Umbilical cord (tissue), 2 donors: Measurements from ENCODE around the gene RFX2. TPM values are rescaled to one million over a fixed set of nuclear protein-coding genes. Genes with fewer than 3 reads are reported as not detected.

Experiments used
- DNase-seq: peaks from one replicate; pipeline ENCODE4 v3.0.0-alpha.2; 2015; ENCODE audit warnings: low spot score
- total RNA-seq: library from RNA; depleted of rRNA; stranded (reverse); fragments of >200 nt; gene quantifications from one replicate; pipeline ENCODE4 v1.2.3, GENCODE V29; 2014; ENCODE audit warnings: low replicate concordance; ENCODE audit not compliant: insufficient read depth

The RFX2 gene
- total RNA-seq, 1 donor from 2014 or later = 15.4 TPM

DNA sequence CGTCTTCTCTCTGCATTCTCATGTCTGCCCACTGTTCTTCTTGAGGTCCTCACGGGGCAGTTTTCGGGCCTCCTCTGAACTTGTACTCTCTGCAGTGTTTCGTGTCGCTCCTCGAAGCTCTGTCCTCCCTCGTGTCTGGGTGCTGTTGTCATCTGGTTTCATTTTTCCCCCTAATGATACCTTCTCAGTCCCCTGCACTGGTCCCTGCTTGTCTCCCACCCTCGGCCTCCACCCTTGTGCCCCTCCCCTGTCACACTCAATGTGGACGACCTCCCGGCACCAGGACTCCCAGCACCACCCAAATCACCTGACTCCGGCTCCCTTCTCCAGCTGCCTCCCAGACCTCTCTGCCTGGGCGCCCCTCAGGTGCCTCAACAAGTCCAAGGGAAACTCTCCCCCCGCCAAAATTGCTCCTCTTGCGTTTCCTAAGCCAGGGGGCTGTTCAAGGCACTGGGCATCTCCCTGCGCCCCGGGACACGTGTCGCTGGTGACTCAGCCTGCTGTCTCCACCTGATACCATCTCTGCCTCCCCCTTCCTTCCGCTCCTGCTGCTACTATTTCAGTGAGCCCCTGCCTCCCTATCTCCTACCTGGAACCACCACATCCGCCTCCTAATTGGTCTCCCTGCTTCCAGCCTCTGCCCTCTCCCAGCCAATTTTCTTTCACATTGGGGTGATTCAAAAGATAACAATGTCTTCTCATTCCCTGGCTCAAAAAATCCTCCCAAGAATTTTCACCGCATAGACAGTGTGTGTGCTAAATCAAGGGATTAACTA is 49.5 kb downstream of the RFX2 start:
- no peak for DNase-seq

DNA sequence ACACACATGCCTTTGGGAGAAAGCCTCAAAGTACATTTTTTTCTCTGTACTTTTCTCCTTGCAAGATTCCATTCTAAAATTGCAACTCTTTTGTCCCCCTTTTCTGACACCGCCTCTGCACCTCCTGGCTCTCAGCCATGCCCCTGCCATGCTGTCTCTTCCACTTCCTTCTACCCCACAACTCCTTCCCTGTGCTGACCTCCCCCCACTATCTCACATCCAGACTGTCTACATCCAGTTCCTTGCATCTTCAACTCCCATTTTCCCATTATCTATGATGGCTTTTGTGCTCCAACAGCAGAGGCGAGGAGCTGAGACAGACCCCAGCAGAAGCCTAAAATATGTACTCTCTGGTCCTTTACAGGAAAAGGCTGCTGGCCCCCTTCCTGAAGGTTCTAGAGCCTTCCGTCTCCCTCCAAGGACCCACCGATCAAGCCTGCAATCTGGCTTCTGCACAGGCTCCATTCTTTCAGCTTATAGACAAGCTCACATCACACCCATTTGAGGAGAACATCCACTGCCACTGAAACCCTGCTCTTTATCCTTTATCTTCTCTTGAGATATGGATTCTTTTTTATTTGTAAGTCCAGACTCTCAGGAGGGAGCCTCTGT is 50.2 kb downstream of the RFX2 start:
- no peak for DNase-seq

DNA sequence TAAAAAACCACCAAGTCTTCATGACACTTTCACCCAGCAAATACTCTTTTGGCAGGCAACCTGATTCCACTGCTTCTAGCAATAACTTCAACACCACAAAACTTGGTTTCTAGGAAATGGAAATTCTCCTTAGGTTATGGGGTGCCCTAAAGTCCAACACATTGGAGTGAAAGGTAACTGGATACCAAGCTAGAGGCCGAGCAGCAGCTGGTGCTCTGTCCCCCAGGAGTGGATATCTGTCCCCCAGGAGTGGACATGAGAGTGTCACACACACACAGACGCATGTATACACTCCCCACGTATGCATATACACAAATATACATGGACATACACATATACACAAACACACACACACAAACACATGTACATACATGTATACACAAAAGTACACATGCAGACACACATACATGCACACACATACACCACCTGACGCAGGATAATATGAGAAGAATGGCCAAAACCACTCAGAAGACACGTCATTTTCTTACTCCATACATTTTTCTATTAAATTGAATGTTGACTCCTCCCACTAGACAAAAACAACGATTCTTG is 50.8 kb downstream of the RFX2 start:
- DNase-seq = no peak

DNA sequence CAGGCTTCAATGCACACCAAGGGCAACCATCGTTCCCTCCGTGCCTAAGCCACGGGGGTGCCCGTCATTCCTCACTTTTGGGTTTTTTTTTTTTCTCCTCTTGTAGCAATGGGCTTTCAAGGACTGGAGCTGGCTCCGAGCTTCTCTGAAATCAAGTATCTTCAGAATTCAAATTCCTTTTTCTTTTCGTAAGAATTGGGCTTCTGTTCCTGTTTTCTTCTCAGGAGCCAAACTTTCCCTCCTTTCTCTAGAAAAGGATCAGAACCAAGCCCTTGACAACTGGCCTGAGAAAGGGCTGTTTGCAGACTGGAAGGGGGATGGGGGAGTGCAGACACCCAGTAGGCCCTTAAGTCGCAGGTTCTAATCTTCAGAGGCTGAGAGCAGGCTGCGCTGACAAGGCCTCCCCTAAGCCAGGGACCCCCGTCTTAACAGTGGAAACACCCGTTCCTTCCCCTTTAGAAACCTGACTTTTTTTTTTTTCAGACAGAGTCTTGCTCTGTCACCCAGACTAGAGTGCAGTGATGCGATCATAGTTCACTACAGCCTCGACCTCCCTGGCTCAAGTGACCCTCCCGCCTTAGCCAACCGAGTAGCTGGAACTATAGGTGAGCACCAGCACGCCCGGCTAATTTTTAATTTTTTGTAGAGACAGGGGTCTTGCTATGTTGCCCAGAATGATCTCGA is 51.6 kb downstream of the RFX2 start:
- DNase-seq = no peak

DNA sequence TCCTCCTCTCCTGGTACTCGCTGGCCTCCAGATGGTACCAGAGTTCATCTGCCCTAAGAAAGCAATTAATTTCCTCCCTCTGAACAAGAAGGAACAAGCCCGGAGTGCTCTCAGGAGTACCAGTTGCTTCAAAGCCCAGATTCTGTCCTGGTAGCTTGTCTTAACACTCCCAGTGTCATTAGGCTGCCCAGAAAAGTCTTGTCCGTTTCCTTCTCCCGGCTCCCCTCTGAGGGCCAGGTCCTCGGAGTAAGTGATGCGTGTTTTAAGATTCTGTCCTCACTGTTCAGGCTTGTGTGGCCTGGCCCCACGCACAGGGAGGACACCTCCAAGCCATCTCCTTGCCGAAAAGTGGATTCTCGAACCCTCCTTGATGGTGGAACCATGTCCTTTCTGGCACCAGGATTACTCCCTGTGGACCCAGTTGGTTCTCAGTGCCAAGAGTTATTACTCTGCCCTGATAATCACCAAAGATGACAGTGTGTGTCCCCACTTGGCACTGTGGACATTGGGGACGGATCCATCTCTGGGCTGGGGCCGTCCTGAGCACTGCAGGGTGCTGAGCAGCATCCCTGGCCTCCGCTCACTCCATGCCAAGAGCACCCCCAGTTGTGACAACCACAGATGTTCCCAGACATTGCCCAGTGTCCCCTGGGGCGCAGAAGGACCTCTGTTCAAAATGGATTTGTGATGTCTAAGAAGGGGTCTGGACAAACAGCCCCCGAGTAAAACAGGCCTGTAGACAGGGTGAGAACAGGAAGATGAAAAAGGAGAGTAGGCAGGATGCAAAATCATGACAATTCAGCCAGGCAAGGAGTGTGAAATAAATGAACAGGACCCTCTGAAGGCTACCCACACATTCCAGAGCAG is 52.4 kb downstream of the RFX2 start:
- no peak for DNase-seq

DNA sequence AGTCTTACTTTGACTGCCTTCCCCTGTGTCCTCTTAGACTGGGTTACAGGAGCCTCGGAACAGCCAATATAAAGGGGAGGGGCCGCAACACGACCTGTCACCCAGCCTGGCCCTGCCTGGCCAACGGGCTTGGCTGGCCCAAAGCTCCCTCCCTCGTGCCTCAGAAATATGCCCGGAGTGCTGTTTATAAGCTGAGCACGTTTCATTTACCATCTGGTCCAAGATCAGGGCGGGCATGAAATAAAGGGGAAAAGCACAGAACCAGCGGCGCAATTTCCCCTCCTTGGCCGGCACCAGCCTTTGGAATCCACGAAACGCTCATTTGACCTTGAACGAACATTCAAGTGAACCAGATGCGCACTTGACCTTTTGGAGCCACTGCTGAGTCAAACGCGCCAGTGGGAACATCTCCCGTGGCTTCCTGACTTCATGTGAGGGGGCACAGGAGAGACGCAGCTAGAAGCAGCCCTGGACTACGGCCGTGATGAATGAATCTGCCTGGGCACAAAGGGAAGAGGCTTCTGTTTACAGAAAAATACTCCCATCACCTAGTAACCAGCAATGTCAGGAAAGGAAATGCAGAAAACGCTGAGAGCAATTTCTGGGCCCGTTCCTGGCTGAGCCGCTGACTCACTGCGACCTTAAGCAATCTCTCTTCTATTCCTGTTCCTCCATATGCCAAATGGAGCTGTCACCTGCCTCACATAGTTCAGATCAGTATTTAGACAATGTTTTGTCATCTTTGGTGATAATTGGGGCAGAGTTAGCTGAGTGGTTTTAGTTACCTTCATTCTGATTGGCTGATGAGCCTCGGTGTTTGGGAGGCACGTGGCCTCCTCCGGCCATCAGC is 53.3 kb downstream of the RFX2 start:
- DNase-seq = peak; percentile 87

DNA sequence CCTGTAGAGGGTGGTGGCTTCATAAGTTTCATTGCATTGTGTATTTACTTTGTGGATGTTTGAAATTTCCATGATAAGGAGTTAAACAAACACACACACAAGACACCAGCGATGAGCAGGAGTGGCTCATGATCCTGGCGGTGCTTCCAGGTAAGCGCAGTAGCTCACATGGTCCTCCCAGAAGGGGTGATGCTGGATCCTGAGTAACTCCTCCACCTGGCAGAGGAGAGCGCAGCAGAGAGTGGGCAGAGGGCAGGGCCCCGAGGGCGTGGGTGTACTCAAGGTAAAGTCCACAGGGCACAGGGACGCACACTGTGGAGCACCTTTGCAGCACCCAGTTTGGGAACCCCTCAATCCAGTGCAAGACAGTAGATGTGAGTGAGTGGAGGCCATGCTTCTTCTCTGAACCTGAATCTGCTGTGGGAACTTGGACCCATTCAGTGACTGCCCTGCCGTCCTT is 54.0 kb downstream of the RFX2 start:
- no peak for DNase-seq

DNA sequence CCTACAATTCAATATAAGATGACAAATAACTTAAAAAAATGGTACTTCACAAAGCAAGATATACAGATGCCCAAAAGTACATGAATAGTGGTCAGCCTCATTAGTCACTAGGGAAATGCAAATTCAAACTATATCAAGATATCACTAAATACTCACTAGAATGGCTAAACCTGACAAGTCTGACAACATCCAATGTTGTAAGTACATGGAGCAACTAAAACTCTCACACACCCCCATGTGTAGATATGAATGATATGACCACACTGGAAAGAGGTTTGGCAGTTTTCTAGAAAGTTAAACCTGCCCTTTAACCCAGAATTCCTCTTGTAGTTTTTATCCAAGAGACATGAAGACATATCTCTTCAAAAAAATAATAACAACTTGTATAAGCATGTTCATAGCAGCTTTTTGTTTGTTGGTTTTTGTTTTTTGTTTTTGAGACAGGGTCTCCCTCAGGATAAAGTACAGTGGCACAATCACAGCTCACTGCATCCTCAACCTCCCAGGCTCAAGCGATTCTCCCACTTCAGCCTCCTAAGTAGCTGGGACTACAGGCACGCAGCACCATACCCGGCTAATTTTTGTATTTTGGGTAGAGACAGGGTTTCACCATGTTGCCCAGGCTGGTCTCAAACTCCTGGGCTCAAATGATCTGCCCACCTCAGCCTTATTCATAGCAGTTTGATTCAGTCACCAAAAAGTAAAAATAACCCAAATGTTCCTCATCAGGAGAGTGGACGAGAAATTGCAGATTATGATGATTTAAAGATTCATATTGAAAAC is 55.1 kb downstream of the RFX2 start:
- no peak for DNase-seq

DNA sequence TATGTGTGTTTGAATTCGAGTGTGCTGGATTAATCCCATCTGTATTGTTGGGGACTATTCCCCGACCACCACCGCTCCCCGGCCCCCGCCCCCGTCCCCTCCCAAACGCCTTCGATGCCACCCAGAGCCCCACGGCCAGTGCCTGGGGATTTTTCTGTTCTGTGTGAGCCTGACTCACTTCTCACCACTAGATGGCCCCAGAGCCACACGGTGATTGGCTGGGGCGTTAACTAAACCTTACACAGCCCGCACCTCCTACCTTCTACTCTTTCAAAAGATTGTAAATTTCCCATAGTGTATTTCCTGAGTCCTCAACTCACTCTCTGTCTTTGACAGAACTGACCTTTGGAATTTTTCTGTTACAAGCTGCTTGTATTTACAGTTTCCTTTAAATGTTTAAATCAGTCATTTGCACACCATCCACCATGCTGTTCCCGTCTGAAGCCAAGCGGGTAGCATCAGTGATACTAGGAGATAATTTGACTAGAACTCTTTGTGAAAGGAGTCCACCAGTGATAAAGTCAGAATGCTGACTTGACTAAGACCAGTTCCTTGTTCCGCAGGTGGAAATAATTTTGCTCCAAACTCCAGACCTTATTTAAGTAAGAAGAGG is 61.4 kb downstream of the RFX2 start:
- peak; percentile 88 for DNase-seq

DNA sequence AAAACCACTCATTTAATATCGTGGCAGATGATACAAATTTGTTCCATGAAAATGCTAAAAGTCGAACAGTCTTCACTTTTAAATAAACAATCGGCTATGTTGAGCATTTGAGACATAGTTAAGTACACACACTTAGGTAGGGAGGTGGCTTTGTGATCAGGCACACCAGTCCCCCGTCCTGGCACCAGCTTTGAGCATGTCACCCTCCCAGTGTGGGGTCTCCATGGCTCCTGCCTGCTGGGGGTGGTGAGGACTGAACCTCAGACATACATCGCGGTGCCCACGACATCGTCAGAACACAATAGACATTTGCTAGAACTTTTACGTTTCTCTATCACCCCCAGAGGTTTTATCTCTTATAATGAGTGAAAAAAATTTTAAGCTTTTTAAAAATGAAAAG is 62.0 kb downstream of the RFX2 start:
- no peak for DNase-seq

DNA sequence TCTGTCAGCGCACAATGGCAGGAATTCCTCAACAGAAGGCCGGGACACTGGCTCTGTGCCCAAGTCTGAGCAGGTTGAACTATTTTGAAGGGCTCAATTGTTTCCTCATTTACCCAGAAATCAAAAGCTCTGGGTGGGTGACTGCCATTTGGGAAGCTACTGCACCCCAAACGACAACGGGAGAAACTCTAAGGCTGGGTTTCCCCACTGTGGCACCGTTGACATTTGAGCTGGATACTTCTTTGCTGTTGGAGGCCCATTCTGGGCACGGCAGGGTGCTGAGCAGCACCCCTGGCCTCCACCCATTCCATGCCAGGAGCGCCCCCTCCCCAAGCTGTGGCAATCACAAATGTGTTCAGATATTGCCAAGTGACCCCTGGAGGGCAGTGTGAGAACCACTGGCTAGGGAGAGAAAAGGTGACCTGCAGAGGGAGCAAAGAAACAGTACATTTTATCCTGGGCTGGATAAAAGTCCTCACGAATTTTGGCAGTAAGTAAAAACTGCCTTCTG is 62.5 kb downstream of the RFX2 start:
- DNase-seq = peak; percentile 56

DNA sequence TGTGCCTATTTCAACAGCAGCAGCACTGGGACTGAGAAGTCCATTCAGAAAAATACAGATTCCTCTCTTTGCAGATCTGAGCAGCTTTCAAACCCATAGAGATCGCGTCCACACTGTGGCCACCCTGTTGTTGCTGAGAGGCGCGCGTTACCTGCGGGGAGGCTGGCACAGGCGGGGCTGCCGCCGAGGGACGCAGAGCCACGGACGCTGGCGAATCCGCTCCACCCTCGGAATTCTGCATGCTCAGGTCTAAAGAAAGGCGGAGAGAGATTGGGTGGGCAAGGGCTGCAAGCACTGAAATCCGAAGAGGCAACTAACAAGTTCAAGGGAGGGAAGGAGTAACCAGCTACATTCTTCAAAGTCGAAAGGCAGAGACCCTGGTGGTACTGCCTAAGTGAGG is 63.0 kb downstream of the RFX2 start:
- DNase-seq = no peak

DNA sequence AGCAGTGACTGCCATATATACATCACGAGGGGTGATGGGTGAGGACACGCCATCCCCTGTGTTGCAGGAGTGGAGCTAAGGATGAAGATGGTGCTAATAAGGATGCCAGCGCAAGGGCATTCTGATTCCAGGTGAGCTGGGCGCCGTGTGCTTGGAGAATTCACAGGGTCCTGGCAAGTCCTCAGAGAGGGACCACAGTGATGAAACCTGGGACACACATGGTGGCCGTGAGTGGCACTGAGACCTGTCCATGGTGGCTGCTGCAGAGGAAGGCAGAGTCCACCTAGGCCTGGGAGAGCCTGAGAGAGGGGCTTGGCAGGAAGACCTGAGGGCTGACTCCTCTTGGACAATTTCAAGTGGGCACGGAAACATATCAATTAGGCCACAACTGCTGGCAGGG is 65.2 kb downstream of the RFX2 start:
- DNase-seq = no peak

DNA sequence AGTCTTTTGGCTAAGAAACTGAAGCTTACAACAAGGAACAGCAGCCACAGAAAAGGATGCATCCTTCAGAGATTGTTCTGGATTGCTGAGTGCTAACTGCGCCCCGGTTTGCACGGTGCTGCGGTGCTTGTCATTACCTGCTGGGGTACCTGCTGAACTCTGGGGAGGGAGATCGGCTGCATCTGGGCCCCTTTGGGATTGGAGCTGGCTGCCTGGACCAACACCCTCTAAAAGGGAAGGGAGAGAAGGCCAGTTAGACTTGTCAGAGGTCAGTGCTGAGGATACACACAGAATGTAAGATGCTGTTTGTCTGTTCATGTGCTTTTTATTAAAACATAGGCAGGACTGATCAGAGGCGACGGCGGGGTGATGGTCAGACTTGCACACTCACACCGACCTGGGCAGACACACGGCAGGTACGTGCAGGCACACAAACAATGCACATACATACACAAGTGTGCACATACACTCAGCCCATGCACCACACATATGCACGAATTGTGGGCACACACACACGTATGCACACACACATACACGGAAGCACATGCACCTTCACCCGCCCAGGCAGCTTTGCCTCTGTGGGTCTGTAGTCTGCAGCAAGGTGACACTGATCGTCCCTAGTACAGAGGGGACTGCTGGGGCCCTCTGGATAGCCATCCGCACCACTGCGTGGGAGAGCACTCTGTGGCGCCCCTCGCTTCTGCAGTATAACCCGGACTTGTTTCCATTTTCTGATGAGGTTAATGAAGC is 66.1 kb downstream of the RFX2 start:
- no peak for DNase-seq

DNA sequence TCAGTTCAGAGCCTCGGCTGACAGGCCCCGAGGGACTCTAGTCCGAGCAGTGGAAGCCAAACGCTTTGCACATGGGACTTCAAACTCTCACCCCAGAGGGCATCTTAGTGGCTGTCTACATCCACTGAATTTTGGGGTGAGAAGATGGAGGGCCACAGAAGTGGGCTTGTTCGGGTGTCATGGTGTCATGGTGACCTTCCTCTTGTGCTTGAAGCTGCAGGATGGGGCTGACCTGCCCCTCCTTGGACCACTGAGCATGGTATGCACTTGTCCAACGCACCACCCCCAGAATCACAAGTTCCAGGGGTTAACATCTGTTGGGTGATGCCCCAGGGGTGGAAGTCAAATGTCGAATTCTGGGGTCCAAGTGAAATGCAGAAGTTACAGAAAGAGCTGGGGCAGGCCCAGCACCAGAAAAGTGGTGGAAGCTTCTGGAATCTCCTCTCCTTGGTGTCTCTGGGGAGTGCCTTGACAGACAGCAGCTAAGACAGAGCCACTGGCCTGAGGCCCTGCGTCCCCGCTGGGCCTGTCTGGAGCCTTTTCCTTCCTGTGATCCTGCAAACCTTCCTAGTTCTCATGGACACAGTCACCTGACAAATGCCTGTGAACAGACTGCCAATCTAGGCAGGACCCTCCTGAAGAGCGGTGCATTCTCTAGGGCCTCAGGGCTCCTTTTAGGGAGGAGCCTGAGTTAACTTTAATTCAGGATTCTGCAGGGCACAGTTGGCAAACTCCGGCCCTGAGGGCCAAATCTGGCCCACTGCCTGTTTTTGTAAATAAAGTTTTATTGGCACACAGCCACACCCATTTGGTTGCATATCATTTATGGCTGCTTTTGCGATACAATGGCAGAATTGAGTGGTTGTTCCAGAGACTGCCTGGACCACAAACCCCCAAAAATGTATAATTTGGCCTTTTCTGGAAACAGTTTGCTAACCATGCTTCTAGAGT is 67.2 kb downstream of the RFX2 start:
- no peak for DNase-seq

DNA sequence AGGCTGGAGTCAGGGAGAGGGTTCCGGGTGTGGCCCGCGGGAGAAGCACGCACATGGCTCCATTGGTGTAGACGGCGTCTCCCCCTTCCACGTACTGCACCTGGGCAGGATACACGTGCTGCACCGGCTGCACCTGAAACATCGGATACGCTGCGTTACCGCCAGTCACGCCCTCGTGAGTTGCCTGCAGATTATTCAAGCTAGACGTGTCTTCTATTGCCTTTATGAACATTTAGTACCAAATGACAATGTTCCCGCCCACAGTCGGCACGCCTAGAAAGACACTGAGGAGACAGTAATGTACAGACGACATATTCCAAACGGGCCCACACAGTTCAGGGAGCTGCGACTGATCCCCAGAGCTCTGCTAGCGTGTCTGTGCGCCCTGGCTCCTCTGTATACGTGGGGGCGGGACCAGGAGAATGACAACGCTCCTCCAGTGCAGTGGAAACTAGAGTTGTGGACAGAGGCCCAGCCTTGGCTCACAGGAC is 68.3 kb downstream of the RFX2 start:
- DNase-seq = no peak

DNA sequence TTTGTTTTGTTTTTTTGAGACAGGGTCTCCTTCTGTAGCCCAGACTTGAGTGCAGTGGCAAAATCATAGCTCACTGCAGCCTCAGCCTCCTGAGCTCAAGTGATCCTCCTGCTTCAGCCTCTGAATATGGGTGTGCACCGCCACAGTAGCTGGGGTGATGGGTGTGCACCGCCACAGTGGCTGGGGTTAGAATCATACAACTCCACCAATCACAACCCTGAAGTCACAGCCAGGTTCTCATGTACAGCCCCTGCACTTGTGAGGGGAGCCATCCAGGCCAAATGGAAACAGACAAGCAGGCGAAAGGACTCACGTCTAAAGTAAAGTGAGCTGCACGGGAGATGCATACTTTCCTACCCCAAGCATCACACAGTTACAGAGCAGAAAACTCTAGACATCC is 69.2 kb downstream of the RFX2 start:
- no peak for DNase-seq
